HG02678 (cell line): Measurements from ENCODE around the gene TAF1B.
"Not testable (repeated sequence)": the region's sequence is repeated elsewhere in the genome, so short reads cannot be mapped to it uniquely, and the experiment has no call there.

Experiments used
- ATAC-seq: cut with Tn5 transposase; IDR thresholded peaks from one replicate; pipeline ENCODE4 v1.9.1; 2021; ENCODE audit warnings: mild to moderate bottlenecking, moderate library complexity; ENCODE audit not compliant: unreplicated experiment

TAF1B gene

DNA sequence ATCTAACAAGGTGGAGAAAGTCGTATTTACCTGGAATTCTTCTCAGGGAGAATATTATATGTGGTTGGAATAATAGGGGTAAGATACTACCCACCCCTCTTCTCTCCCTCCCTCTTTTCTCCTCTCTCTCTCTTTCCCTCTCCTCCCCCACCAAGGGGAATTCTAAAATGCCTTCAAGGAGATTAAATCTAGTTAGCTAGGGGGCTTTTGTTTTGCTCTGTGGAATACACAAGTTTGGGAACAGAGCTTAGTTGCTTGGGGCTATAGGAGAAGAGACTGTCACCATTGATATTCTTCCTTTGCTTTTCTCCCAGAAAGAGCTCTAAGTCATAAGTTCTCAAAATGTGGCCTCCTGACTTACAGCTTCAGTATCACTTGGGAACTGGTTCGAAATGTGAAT lies 34.5 kb downstream of the TAF1B start:
- no peak for ATAC-seq

DNA sequence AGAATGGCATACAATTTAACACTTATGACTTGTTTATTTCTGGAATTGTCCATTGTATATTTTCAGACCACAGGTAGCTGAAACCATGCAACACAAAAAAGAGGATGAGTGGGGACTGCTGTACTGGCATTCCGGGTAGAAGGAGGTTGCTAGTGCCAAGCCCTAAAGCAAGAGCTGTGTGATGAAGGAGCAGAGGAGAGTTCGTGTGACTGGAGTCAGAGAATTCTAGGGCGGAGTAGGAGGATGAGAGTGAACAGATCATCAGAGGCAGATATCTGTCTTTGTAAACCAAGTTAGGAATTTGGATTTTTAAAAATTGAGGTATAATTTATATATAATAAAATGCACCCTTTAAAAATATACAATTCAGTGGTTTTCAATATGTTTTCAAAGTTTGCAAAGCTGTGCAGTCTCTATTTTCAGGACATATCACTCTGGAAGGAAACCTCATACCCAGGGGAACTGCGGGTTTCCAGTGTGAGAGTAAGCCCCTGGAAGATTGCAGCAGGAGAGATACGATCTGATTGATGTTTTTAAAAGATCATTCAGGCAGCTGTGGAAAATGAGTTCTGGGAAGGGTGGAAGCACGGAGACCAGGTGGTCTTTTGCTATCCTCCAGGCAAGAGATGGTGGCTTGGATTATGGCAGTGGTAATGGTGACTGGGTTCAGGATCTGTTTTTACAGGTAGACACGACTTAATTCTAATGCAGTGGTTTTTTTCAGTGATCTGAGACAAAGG lies 36.4 kb downstream of the TAF1B start:
- no peak for ATAC-seq

DNA sequence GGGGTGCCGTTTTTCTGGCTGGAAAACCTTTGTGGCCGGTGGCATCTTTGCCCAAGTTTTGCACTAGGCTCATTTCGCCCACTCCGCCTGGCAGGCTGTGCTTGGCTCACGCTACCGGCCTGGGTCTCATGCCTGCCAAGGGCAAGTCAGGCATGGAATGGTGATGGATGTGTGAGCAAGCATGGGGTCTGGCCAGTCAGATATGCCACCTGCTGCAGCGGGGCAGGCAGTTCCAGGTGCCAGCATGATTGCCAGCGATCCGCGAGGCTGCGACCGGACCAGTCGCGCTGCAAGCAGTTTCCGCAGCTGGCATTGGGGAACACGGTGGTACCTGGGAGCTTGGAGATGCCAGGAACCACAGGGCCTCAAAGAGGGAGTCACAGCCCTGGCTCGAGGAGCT lies 40.6 kb downstream of the TAF1B start:
- ATAC-seq: no peak

DNA sequence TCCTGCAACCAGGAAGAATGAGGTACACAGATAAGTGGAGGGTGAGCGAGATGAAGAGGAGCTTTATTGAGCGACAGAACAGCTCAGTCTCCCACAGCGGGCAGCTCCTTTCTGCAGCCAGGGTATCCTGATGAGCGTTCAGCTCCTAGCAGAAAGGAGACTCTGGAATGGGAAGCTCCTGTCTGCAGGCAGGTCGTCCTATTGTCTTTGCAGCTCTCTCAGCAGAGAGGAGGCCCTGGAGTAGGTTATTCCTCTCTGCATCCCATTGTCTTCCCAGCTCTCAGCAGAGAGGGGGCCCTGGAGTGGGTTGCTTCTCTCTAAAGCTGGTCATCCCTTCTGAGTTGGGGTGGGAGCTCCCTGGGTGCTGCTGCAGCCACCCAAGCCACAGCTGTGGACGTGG lies 41.2 kb downstream of the TAF1B start:
- no peak for ATAC-seq

DNA sequence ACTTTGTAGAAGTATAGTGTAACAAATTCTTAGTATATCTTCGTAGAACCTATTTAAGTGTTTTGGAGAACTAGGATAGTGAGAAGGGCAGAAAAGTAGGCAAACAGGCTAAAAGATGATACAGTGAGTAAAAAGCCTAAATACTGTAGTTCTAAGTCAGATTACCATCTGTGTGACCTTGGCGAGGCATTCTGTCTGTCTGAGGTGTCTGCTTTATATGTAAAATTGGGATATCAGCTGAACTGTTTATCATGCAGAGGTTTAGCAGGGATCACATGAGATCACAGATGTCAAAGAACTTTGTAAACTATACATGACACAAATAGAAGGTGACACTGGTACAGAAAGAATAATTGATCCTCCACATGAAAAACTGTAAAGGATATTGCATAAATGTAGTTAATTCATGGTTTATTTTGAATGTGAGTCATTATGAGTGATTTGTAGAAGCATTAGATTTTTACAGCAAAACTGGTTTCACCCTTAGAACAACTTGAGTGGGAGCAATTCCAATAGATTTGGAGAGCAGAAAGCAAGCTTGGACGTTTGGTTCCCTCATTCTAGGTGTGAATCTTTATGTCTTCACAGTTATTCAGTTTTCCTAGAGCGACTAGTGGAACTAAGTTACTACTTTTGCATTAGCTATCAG lies 41.9 kb downstream of the TAF1B start:
- ATAC-seq: no peak

DNA sequence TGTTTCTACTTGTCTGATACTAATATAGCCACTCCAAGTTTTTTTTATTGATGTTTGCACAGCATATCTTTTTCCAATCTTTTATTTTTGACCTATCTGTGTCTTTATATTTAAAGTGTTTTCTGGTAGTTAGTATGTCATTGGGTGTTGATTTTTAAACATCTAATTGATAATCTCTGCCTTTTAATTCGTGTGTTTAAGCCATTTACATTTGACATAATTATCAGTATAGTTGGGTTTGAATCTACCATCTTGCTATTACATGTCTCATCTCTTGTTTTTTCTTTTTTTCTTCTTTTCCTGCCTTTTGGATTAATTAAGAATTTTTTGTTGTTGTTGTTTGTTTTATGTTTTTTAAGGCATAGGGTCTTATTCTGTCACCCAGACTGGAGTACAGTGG lies 44.2 kb downstream of the TAF1B start:
- no peak for ATAC-seq

DNA sequence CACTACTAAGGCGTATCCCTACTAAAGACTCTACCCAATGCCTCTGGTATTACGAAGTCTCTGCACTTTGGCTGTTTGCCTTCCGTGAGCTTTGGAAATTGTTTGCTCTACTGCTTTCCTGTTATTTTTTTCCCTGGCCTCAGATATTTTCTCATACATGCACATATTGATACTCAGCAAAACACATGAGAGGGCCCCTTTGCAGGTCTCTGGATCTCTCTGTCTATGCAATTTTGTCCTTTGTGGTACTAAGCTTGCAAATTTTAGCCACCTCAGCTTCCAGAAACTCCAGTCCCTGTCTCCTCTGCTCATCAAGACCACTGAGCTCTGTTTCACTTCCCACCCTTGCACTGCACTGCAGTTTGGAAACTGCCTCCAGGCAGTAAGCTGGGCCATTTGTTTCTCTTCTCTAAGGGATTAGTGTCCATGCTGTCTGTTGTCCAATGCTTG lies 46.6 kb downstream of the TAF1B start:
- ATAC-seq: no peak

DNA sequence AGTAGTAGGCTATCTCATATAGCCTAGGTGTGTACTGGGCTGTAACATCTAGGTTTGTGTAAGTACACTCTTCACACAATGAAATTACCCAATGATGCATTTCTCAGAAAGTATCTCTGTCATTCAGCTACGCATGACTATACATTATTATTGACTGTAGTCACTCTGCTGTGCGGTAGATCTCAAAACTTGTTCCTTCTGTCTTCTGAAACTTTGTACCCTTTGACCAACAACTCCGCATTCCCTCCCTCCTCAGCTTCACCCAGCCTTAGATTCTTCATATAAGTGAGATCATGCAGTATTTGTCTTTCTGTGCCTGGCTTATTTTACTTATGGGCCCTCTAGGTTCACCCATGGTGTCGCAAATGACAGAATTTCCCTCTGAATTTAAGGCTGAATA lies 49.0 kb downstream of the TAF1B start:
- no peak for ATAC-seq

DNA sequence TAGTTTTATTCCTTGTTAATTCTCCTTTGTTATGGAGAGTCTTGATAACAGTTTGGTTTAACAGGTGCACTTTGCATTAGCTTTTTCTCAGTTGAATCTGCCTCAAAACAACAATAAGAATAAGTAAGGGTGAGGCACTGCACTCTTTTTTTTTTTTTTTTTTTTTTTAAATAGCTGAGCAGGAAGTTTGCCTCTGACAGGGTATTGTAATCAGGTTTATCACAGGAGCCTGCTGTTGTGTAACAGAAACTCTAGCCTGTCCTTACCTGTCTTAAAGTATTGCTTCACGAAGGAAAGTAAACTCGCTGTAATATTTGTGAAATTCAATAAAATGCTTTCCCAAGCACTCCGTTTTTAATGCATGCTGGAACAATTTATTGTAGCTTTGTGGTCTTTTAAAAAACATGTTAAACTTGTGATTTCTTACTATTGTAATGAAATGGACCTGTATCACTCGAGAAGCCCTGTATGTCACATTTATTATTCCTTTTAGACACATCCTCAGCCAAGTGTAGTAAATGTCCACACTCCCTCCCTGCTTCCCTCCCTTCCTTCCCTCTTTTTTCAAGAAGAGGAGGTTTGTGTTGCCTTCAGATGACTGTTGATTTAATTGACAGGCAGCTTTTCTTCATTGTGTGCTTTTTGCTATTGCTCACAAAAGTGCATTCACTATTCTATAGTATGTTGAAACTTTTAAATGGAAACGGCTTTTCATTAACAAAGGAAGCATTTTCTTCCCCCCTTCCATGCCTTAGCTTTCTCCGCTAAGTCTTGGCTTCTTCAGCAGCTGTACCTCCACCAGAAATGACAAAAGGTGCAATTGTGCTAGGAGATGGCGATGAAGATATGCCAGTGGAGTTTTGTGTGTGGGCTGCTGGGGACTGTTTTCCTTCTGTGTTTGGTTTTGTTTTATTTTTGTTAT lies 52.7 kb downstream of the TAF1B start:
- no peak for ATAC-seq

DNA sequence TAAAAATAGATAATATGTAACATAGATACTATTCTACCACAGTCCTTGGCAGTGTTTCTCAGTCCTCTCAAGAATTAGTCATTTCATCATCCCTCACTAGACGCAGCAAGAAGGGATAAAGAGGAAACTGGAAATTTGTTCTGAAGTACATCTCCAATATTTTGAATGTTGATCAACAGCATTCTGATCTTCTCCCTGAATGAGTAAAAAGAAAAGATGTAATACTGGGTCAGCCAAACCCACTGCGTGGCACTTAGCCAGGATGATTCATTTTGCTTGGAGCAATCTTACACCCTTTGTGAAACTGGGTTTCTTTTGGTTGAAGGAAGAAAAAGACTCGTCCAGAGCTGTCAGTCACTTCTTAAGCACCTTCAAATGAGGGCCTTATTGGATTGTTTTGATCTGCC lies 54.1 kb downstream of the TAF1B start:
- ATAC-seq: peak; percentile 62

DNA sequence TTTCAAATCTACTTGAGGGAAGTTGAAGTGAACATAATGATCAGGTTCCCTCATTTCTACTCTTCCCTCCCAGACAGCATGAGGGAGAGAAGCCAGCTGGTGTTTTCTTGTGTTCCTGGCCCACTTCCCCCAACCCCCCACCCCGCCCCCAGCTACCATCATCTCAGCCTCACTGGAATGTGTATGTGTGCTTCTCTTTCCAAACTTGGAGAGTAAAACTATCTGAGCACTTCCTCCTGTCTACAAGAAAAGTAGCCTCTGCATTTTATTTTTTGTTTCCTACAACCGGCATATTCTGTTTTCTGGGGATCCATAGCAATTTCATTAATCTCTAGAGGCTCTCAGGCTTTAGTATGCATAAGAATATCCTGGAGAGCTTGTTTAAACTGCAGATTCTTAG lies 54.6 kb downstream of the TAF1B start:
- no peak for ATAC-seq

DNA sequence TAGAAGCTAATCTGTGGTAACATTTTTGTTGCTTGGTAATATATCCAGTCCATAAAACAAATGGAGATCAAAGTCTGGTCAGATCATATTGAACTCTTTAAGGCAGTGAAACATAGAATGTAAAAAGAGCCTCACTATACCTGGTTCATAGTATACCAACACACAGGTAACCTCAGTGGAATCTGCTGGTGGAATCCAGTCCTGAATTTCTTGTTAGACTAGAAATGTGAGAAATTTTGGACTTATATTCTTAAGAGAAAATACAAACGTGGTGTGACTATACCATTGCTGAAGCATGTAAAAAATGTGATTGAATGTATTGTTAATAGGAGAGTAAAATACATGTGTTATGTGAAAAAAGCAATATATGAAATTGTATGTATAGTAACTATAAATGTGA lies 62.1 kb downstream of the TAF1B start:
- no peak for ATAC-seq

DNA sequence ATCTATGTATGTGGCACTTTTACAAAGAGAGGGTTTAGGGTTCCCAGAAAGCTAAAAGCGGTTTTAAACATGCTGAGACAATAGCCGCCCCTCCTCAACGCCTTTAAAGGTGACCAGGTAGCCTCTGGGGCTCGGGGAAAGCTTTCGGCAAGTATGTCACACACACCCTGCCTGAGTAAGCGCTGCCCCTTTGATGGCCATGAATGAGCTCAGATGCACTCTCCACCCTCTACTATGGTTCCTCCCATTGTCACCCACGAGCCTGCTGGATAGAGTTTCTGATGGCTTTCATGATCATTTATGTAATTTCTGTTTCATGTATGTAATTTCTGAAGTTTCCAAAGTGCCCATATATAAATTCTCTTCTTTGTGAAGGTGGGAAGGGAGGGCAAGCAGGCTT lies 64.1 kb downstream of the TAF1B start:
- ATAC-seq: no peak

DNA sequence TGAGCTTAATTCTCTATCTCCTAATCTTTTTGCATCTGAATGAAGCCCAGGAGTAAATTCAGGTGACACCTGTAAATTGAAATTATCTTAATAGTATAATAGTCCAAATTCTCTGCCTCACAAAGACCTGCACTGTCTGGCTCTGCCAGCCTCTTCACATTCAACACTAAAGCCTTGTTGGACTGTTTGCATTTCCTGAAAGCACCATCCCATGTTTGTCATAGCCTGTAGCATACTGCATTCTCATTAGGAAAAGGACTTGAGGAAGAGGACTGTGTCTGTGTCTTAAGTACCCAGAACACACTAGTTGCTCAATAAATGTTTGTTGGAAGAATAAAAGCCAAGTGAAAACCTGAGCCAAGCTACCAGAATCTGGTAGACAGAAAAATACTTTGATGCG lies 65.4 kb downstream of the TAF1B start:
- no peak for ATAC-seq

DNA sequence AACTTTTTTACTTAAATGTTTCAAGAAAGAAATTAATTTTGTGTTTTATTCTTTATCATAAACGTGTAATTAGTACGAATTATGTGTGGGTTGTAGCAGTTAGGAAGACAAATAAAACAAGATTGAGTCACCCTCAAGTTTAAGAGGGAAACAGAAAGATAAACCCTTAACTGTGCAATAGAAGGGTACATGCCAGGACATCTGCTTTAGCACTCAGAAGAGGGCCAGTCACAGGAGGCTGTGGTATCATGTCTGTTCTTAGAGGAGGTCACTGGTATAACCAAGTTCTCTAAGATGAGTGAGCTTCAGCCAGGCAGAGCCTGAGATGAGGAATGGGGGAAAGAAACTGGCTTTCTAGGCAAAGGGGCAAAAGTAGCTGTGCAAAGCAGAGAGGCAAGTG lies 65.8 kb downstream of the TAF1B start:
- no peak for ATAC-seq

DNA sequence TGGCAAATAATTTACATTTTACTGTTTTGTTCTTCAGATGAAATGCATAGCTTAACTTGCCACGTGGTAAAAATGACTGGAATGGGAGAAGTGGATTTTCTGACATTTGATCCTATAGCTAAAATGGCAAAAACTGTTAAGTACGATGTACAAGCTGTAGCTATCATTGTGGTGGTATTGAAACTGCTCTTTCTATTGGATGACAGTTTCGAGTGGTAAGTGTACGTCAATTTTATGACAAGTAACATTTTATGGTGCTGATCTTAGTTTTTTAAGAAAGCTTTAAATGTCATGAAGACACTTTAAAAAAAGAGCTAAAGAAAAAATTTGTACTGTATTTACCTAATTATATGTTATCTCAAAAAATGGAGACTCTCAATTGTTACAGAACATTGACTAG lies 67.4 kb downstream of the TAF1B start:
- ATAC-seq: no peak

DNA sequence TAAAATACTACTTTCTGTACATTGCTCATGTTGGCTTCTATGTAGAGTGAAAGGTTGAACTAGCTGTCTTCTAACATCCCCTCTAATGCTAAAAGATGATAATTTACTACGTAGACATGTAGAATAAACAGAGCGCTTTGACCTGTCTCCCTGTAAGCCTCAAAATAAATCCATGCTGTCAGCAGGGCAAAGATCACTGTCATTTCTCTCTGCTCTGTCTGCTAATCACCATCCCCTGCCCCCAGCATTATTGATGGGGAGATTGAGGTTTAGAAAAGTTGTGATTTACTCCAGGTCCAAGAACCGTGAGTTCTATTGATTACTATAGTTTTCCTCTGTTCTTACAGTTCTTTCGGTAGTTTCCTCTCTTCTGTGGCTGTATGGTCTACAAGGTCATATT lies 69.2 kb downstream of the TAF1B start:
- no peak for ATAC-seq

DNA sequence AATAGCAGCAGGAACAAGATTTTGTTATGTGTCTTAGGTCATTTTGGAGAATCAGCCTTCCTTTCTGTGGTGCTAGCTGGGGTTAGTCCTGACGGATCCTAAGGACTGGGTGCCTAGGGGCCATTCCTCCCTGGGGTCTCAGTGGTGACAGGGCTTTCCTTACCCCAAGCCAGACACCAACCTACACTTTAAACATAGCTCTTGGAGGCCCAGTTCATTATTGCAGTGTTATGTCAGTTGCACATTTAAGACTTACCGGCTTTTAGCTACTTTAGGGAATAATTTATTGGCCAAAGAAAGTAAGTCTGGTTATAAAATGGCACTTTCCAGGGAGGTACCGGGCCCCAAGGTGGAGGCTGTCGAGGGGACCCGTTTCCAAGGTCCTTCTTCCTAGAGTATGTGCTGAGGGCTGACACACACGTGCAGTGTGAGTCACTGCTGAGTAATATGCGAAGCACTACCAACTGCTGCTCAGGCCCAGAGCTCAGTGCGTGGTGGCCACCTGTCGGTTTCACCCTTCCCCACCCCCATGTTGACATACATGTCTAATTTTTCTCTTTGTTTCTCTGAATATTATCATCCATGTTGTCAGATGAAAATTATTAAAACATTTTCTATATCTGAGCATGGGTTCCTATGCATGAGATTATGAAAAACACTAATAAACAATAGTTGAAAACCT lies 71.3 kb downstream of the TAF1B start:
- peak; percentile 98 for ATAC-seq

DNA sequence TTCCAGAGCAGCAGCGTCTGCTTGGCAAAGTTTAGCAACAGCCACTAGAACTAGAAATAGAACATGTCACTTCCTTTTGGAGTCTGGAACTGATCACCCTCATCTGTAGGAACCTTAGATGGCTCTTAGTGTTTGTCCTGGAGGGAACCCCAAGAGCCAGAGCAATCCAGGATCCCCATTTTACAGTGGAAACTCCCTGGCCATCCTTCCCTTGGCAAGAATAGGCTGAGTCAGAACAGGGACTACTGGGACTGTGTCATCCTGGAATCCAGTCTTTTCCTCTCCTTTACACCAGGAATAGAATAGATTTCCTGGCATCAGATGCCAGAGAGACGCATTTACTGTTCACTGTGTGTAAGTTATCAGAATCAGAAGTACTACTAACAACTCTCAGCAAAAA lies 75.0 kb downstream of the TAF1B start:
- ATAC-seq: no peak

DNA sequence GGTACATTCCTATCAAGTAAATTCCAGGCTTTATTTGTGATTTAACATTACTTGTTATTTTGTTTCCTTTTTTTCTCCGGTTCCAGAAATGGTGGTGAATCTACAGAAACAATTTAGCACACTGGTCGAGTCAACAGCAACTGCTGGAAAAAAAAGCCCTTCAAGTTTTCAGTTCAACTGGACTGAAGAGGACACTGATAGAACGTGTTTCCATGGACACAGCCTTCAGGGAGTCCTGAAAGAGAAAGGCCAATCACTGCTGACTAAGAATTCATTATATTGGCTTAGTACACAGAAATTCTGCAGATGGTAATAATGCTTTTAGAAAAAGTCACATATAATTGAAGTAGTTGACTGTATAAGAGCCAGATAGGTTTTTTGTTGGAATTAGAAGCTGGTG lies 76.2 kb downstream of the TAF1B start:
- no peak for ATAC-seq

DNA sequence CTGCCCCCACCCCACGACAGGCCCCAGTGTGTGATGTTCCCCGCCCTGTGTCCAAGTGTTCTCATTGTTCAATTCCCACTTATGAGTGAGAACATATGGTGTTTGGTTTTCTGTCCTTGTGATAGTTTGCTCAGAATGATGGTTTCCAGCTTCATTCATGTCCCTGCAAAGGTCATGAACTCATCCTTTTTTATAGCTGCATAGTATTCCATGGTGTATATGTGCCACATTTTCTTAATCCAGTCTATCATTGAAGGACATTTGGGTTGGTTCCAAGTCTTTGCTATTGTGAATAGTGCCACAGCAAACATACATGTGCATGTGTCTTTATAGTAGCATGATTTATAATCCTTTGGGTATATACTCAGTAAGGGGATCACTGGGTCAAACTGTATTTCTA lies 83.7 kb downstream of the TAF1B start:
- not testable (repeated sequence) for ATAC-seq
